Activated T-cell treated with anti-CD3 and anti-CD28 coated beads, Interleukin-2, amount 50 U/mL, for 48 hours (primary cell): ENCODE results near the gene COPG2.
A peak's percentile ranks its signal among the peaks of the same experiment; 100 is the strongest.

Source experiments
- DNase-seq, 2 experiments: peaks; one replicate each; pipeline ENCODE4 v3.0.0-alpha.2; 2020

COPG2 gene

GRCh38 chr7:130491841-130492522 is 176.6 kb downstream of the COPG2 start, which contains the start of gene MEST:
MEST (plus strand) TSS chr7:130492085; CDS start chr7:130492314, 229 bp downstream.
- DNase-seq: no peak

GRCh38 chr7:130490888-130491804 is 177.4 kb downstream of the COPG2 start:
- peak; percentile 49 to 69 for DNase-seq

GRCh38 chr7:130490311-130490791 is 178.2 kb downstream of the COPG2 start:
- no peak for DNase-seq

- DNase-seq: no peak
Observed at GRCh38 chr7:130489140-130489983, 179.2 kb downstream of the COPG2 start.

- DNase-seq: no peak
Observed at GRCh38 chr7:130488392-130489139, 180.0 kb downstream of the COPG2 start.

GRCh38 chr7:130486954-130487436 is 181.6 kb downstream of the COPG2 start:
- DNase-seq: no peak

GRCh38 chr7:130486114-130486953 is 182.2 kb downstream of the COPG2 start:
- peak; percentile 70 to 73 for DNase-seq

- DNase-seq: no peak
Observed at GRCh38 chr7:130485734-130486113, 182.8 kb downstream of the COPG2 start.

- no peak for DNase-seq
Observed at GRCh38 chr7:130483031-130483430, 185.5 kb downstream of the COPG2 start.

- DNase-seq: no peak
Observed at GRCh38 chr7:130481898-130482297, 186.7 kb downstream of the COPG2 start.

- DNase-seq: no peak
Observed at GRCh38 chr7:130479716-130480400, 188.7 kb downstream of the COPG2 start.

GRCh38 chr7:130478991-130479390 is 189.6 kb downstream of the COPG2 start:
- DNase-seq: no peak

GRCh38 chr7:130476297-130477150 is 192.0 kb downstream of the COPG2 start:
- DNase-seq: no peak

GRCh38 chr7:130475776-130476175 is 192.8 kb downstream of the COPG2 start:
- DNase-seq: no peak

GRCh38 chr7:130473876-130474275 is 194.7 kb downstream of the COPG2 start:
- no peak for DNase-seq

GRCh38 chr7:130473289-130473688 is 195.3 kb downstream of the COPG2 start:
- no peak for DNase-seq

- DNase-seq: no peak
Observed at GRCh38 chr7:130471974-130472373, 196.6 kb downstream of the COPG2 start.

GRCh38 chr7:130468612-130469011 is 199.9 kb downstream of the COPG2 start:
- no peak for DNase-seq
